Lower lobe of right lung (tissue), 2 donors: ENCODE data around the gene MLC1. TPM values are rescaled to one million over a fixed set of nuclear protein-coding genes. Genes with fewer than 3 reads are reported as not detected.

Experiments used
- ATAC-seq, 2 donors: fragments of 200-7000 bp; cut with Tn5 transposase; one replicate each; pipeline ENCODE4 v1.9.1; 2020 to 2022; ENCODE audit warnings: mild to moderate bottlenecking in 2 of 2, moderate library complexity in 2 of 2
- DNase-seq: peaks from one replicate; pipeline ENCODE4 v3.0.0-alpha.2; 2020
- H3K27ac ChIP-seq: fragments of 200-600 bp; one replicate; pipeline ENCODE4 v1.8.0; 2022
- H3K27me3 ChIP-seq: fragments of 200-600 bp; one replicate; pipeline ENCODE4 v1.8.0; 2022; ENCODE audit warnings: low read depth
- H3K36me3 ChIP-seq: fragments of 200-600 bp; one replicate; pipeline ENCODE4 v1.8.0; 2022; ENCODE audit warnings: mild to moderate bottlenecking
- H3K4me1 ChIP-seq: fragments of 200-600 bp; one replicate; pipeline ENCODE4 v1.8.0; 2022
- H3K4me3 ChIP-seq: fragments of 200-600 bp; one replicate; pipeline ENCODE4 v1.8.0; 2022; ENCODE audit warnings: mild to moderate bottlenecking
- H3K9me3 ChIP-seq: fragments of 200-600 bp; one replicate; pipeline ENCODE4 v1.8.0; 2022
- CTCF ChIP-seq: fragments of 200-600 bp; IDR thresholded peaks from one replicate; pipeline ENCODE4 v1.8.0; 2022; ENCODE audit warnings: antibody characterized with exemption, mild to moderate bottlenecking
- intact Hi-C: fragments of 100-400 bp; cut with DNase I; formaldehyde crosslinking; loops from one replicate; pipeline ENCODE4 v1.11.0; 2022
- total RNA-seq: library from RNA; stranded (reverse); fragmentation: NEBNext Ultra II Directional; extraction: Animal tissue kit (Norgen Biotek cat#: 25700); gene quantifications from one replicate; pipeline ENCODE4 v1.2.1, GENCODE V29; 2021
- donor health status: DM: no; HTN: yes; CAD: no; lungs with severe emphysema.

The MLC1 gene
- total RNA-seq, 1 donor from 2014 or later = 3.2 TPM

- Histone ChIP-seq H3K27ac (no peak overlapping the region), H3K9me3 (no peaks in the 10 kb centered on the region), H3K36me3 (no peaks in the 10 kb centered on the region), H3K27me3 (peaks cover 4% of the 10 kb centered on the region), H3K4me3 (no peak overlapping the region), H3K4me1 (no peaks in the 10 kb centered on the region)
- ATAC-seq (no peak), DNase-seq (no peak)
- intact Hi-C loops = no loop called here
- TF ChIP-seq CTCF = no peak
Observed at GRCh38 chr22:50101870-50102565, 16.8 kb upstream of the MLC1 start.

- Histone ChIP-seq H3K4me3 (no peak overlapping the region), H3K27me3 (peaks cover 4% of the 10 kb centered on the region), H3K9me3 (no peaks in the 10 kb centered on the region), H3K27ac (no peak overlapping the region), H3K36me3 (no peaks in the 10 kb centered on the region), H3K4me1 (no peaks in the 10 kb centered on the region)
- no peak for ATAC-seq
- TF ChIP-seq CTCF = no peak
- intact Hi-C loops = no loop called here
- DNase-seq = no peak
Observed at GRCh38 chr22:50098052-50098451, 12.8 kb upstream of the MLC1 start.

DNA sequence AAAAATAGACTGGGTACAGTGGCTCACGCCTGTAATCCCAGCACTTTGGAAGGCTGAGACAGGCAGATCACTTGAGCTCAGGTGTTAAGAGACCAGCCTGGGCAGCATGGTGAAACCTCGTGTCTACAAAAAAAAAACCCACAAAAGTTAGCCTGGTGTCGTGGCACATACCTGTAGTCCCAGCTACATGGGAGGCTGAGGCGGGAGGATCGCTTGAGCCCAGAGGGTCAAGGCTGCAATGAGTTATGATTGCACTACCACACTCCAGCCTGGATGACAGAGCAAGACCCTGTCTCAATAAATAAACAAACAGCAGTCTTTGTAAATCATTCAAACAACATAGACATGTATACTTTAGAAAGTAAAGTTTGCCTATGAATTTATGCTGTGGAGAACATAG is 7.1 kb upstream of the MLC1 start:
- intact Hi-C loops = no loop called here
- H3K27me3 ChIP-seq = peaks cover 10% of the 10 kb centered on the region
- no peak overlapping the region for H3K27ac ChIP-seq
- H3K4me1 ChIP-seq = no peaks in the 10 kb centered on the region
- no peaks in the 10 kb centered on the region for H3K9me3 ChIP-seq
- no peaks in the 10 kb centered on the region for H3K36me3 ChIP-seq
- no peak for TF ChIP-seq CTCF
- no peak overlapping the region for H3K4me3 ChIP-seq
- ATAC-seq (no peak), DNase-seq (no peak)

GRCh38 chr22:50091092-50091768 is 6.0 kb upstream of the MLC1 start:
- Histone ChIP-seq H3K4me1 (no peaks in the 10 kb centered on the region), H3K36me3 (no peaks in the 10 kb centered on the region), H3K27me3 (peaks cover 7% of the 10 kb centered on the region), H3K27ac (no peak overlapping the region), H3K4me3 (no peak overlapping the region), H3K9me3 (no peaks in the 10 kb centered on the region)
- no peak for DNase-seq
- TF ChIP-seq CTCF = no peak
- ATAC-seq = no peak
- intact Hi-C loops = no loop called here

- DNase-seq (no peak), ATAC-seq (no peak)
- H3K4me3 ChIP-seq = no peak overlapping the region
- no peak for TF ChIP-seq CTCF
- no peak overlapping the region for H3K27ac ChIP-seq
- H3K27me3 ChIP-seq = peaks cover 7% of the 10 kb centered on the region
- H3K4me1 ChIP-seq = no peaks in the 10 kb centered on the region
- intact Hi-C loops = no loop called here
- no peaks in the 10 kb centered on the region for H3K9me3 ChIP-seq
- no peaks in the 10 kb centered on the region for H3K36me3 ChIP-seq
Observed at GRCh38 chr22:50090412-50090714, 5.1 kb upstream of the MLC1 start.
